Kasumi-1 (cell line): ENCODE results near the gene KIF25.

ENCODE experiments used
- DNase-seq, 2 experiments: peaks; one replicate each; lab custom pipeline; 2025; lab: John Stamatoyannopoulos, UW

The KIF25 gene

DNA sequence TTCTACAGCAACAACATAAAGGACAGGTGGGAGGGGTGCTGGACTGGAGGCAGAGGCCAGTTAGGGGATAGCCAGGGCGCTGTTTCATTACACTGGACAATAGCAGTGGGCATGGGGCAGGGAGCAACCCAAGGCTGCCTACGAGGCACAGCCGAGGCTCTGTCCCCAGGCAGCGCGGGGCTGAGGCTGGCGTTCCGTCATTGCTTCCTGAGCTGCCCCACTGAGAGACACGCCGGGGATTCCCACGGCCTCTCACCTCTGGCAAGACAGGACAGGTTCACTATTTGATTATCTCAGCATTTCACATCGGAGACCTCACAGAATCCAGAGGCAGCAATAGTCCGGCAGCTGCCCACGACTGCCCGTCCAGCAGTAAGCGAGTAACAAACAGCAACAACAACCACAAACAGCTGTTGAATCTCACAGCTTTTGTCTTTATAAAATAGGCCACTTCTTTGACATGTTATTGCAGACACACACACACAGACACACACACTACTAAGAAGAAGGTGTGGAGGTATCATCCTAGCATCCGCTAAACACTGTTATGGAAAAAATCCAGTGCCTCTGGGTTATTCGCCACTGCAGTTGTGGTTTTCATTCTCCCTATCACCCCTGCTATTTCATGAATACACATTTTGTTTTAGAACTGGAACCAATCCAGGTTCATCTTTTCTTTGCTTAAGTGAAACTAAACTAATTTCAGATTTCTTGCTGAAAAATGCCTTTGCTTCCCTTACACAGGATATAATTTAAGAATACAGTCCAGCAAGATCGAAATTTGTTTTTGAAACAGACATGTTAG is 19.5 kb downstream of the KIF25 start:
- DNase-seq: no peak

DNA sequence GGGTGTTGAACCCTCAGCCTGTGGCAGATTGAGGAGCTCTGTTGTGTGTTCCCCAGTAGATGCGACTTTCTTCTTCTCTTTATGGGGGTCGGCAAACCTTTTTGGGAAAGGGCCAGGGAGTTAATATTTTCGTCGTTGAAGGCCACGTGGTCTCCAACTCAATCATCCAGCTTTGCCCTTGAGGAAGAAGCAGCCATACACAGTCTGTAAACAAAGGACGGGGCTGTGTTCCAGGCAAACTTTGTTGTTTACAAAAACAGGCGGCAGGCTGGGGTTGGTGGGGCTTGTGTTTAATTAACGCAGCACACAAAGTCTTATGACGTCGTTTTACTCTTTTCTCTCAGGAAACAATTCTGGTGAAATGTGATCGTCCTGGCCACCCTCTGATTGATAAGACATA is 20.2 kb downstream of the KIF25 start:
- no peak for DNase-seq

DNA sequence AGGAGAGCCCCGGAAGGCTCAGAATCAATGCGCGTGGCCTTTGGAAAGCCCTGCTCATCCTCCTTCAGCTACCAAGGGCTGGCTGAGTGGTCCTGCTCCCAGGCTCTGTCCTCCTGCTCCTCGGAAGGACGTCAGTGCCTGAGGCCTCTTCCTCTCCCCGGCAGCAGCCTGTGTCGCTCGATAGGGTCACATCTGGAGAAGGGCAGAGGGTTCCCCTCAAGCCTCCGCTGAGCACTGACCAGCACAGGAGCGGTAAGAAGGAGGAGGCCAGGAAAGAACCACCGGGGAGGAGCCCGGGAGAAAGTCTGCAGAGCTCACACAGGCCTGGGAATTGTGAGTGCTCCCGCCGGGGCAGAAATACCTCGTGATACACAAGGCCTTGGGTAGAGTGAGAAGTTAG is 21.2 kb downstream of the KIF25 start:
- no peak for DNase-seq

DNA sequence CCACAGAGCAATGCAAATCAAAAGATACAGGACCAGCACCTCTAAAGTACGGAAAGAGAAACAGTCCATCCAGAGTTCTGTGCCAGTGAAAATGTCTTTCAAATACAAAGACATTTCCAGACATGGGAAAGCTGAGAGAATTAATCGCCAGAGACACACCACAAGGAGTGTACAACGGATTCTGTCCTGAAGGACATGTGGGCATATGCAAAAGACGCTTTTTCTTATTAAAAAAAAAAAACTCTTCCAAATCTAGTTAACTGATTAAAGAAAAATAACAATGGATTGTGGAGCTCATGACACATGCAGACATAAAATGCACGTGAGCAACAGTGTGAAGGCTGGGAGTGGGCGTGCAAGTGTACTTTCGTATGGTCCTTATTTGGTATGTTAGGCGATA is 22.8 kb downstream of the KIF25 start:
- DNase-seq: no peak

DNA sequence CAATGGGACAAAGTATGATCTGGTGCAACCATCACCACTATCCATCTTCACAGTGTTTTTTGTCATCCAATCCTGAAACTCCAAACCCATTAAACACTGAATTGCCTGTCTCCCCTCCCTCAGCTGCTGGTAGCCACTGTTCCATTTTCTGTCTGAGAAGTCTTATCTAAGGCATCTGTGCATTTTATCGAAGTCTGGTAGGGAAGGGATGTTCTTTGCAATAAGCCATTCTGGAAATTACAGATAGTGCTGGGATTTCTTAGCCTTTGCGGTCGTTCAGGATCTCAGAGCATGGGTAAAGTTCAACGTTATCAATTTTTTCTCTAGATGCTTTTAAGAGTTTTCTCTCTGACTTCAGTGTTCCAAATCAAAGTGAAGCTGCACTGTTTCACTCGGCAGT is 24.1 kb downstream of the KIF25 start:
- no peak for DNase-seq

DNA sequence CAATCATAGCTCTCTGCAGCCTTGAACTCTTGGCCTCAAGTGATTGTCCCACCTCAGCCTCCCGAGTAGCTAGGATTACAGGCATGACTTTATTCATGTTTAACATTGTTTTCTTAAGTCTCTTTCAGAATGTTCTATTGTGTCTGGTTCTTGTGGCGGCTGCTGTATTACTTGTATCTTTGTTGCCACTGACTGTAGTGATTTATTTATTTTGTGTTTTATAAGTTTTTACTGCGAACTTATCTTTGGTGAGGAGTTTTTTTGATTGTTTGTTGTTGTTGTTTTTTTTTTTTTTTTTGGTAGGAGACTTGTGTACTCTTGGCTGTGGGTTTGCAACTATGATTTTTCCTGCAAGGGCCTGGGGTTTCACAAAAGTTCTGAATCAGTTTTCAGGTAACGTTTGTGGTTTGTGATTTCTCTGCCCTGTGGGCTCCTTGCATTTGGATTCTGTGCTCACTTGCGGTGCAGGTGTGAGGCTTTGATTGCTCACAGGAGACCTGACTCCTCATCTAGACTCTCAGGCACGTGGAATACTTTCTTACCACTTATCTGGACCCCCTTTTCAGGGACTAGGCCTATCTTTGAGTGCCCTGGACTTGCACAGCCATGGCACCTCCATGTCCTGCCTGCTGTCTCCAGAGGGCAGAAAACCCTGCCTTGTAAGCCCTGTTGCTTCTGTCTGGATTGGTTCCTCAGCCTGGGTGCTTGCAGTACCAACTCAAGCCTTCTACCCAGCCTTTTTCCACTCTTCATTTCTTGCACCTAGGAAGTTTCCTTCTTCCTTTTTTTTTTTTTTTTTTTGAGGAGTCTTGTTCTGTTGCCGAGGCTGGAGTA is 25.2 kb downstream of the KIF25 start:
- DNase-seq: no peak

DNA sequence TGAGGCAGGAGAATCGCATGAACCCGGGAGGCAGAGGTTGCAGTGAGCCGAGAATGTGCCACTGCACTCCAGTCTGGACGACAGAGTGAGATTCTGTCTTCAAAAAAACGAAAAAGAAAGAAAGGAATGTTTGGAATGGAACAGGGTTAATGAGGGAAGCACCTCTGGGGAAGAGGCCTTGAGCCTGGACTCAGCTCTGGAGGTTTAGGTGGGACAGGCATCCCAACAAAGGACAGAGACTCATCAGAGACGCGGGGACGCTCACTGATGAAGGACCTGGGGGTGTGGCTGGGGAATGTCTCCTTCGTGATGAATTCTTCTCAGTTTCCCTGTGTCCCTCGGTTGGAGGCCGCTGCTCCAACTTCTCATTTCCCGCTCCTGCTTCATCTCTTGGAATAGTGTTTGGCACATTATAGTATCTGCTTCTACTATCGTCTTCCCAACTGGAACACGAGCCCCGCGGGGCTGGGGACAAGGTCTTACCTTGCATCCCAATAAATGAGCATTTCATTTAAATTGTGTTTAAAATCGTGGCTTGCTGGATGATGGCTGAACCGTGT is 27.6 kb downstream of the KIF25 start:
- DNase-seq: no peak

DNA sequence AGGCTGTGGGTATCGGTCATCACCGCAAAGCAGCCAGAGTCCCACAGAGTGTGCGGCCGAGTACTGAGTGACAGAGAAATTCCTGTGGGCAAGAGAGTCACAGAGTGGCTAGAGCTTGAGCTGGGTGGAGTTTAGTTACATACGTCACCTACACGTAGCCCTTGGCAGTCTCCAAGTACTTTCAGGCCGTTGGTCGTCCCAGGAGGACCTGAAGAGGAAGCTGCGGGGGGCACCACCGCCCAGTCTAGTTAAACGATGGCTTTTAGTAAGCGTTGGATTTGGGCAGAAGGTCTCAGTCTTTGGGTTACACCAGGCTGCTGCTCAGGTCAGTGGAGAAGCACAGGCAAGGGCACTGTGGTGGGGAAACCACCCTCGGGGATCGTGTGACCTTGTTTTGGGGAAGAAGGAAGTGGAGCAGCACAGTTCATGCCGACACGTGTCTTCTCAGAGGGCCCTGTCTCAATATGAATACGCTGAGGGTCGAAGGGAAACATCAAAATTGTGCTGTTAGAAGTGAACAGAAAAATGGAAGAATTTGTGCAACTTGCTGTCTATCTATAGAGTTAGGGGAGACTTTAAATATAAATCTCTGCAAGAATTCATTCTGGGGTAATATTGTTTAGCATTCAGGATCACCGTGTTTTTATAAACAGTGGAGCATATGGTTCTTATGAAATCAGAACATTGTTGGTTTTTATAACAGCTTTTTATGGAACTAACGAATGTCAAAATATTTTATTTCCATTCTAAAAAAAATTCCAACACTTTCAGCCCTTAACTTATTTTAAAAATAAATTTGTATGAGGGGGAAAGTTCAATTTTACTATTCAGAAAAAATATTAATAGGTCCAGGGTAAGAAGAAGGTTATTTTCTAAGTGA is 28.6 kb downstream of the KIF25 start:
- no peak for DNase-seq

DNA sequence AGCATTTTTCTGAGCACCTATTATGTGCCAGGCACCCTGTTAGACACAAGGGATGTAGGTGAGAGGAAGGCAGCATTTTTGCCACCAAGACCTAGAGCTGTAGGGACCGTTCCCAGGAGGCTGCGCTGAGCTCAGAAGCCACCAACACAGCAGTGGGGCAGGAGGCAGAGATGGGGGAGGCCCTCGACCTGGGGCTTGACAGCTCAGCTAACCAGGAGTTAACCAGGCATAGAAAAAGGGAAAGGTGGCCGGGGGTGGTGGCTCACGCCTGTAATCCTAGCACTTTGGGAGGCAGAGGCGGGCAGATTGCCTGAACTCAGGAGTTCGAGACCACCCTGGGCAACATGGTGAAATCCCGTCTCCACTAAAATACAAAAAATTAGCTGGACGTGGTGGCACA is 29.5 kb downstream of the KIF25 start:
- no peak for DNase-seq

DNA sequence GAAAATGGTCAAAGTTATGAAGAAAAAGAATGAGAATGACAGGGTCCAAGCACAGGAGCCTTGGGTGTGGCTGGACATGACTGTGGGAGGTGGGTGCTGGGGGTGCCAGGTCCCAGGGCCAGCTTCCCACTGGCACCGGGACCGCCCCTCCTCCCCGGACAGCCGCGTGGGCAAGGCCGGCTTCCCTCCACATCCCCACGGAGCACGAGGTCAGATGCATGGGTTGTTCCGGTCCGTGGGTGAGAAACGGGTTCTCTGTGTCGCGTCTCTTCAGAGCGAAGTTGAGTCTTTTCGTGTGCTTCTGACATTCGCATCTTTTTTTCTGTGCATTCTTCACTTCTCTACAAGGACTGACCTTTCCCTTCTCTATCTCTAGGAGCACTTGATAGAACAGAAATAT is 30.1 kb downstream of the KIF25 start:
- no peak for DNase-seq

DNA sequence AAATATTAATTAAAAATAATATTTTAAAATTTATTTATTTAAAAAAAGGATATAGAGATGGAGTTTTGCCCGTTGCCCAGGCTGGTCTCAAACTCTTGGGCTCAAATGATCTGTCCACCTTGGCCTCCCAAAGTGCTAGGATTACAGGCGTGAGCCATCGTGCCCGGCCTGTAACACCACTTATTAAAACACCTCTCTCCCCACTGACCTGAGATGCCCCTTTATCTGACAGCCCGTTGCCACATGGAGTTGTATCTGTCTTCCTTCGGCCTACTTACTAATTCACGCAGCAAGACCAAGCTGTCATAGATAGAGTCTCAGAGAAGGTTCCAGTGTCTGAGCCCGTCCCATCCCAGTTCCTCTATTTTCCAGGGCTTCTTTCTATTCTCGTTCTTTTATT is 30.7 kb downstream of the KIF25 start:
- no peak for DNase-seq

DNA sequence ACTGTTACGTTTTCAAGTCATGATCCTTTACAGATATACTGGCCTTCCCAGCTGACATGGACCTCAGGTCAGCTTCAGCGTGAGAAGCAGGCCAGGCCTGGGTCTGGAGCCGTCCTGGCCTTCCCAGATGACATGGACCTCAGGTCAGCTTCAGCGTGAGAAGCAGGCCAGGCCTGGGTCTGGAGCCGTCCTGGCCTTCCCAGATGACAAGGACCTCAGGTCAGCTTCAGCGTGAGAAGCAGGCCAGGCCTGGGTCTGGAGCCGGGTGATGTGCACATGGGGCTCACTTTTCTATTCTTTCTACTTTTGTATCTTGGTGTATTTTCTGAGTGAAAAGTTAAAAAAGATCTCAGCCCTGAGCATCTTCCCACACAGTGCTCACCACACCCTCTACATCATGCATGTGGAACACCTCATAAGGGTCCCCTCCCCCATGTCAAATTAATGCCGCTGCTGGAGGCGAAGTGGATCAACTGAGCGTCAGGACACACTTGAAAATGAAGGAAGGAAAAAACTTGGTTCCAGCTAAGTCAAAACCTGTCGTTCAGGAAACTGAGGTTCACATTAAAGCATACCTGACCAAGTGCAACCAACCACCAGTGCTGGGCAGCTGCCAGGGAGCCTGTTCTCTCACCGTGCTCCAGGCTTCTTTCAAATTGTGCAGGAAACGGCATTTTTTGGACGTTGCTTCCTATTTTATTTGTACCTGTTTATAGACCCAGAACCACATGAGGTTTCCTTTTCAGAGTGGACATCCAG is 32.2 kb downstream of the KIF25 start:
- DNase-seq: no peak

DNA sequence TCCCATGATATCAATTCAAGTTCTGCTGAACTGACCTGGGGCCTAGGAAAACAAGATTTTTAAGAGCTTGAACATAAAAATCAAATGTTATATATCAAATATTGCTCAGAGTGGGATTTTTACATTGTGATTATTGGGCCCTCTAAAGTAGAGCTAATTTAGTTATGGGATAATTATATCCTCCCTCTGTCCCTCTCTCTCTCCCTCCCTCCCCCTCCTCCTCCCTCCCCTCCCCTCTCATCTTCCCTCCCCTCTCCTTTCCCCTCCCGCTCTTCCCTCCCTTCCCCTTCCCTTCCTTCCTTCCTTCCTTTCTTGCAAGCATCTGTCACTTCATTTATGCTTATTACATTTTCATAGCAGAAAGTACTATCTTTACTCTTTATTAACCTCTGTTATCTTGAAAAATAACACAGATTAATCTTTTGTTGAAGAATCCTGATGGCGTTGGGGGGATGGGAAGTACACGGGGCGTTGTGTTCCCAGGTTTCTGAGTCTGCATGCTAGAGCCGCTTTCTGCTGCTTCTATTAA is 32.8 kb downstream of the KIF25 start:
- no peak for DNase-seq

DNA sequence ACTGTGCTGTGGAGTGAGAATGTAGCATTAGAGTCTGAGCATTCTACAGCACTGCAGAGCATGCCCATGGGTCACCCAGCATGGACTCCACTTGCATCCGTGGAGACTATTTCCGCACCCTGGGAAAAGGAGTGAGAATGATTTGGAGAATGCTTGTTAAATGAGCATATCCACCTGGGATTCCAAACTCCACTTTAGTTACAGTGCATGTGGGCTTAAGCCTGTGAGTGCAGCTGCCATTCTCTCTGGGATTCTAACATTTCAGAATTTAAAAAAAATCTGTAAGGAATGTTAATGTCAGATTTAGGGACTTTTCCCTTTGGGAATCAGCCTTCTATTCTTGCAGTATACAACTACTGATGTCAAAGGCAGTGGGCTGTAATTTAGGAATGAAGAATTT is 33.4 kb downstream of the KIF25 start:
- DNase-seq: no peak

DNA sequence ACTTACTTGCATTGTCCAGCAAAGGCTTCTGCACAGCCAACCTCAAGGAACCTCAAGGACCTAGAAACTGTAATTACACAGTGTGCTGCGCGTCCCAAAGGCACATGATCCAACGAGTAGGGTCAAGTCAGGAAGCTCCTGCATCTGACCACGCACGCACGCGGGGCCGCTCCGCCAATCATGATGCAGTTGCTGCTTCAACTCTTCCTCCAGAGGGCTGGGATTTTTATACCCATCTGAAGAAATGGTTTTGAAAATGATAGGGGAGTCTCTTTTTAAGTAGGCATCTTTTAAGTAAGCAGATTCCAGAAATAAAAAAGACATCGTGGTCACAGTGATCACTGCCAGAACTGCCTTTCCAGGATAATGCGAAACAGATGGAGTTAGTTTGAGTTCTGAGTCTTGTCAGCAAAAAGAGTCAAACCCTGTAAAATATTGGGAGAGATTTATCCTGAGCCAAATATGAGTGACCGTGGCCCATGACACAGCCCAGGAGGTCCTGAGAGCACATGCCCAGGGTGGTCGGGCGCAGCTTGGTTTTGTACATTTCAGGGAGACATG is 34.0 kb downstream of the KIF25 start:
- no peak for DNase-seq

DNA sequence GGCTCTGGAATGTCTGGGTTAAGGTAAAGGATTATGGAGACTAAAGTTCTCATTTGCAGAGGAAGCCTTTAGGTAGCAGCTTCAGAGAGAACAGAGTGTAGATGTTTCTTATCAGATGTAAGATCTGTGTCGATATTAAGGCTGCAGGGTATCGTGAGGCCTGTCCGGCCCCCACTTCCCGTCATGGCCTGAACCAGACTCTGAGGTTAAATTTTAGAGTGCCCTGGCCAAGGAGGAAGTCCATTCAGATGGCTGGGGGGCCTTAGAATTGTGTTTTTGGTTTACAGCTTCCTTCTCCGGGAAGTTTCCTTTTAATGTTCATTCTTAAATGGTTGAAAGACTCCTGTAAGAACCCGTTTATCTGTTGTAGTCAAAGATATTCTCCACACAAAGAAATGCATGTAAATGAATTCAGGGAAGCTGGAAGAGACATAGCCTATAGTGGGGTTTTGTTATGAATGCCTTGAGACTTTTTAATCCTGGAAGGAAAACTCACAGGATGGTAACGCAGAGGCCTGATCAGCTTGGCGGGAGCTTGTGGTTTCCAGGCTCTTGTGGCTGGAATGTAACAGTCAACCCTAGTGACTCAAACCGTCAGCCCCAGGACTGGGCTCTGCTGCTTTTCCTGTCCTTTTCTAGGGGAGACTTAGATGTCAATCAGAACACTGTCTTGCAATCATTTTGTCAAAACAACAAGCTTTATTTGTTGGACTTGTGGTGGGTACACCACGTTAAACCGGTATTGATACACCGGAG is 34.7 kb downstream of the KIF25 start:
- peak; percentile 34 to 35 for DNase-seq

DNA sequence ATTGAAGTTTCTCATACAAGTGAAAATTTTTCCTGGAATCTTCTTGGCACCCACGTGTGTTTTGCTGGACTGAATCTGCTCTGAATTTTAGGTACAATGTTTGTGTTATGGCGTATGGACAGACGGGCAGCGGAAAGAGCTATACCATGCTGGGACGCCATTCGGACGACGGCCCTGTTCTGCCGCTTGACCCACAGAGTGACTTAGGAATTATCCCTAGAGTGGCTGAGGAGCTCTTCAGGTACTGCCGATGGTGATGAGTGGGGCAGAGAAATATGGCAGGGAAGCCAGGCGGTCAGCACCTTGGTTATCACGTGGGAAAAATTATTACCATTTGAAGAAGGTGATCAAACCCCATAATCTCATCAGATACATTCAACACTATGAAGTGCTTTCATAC is 36.3 kb downstream of the KIF25 start:
- DNase-seq: no peak

DNA sequence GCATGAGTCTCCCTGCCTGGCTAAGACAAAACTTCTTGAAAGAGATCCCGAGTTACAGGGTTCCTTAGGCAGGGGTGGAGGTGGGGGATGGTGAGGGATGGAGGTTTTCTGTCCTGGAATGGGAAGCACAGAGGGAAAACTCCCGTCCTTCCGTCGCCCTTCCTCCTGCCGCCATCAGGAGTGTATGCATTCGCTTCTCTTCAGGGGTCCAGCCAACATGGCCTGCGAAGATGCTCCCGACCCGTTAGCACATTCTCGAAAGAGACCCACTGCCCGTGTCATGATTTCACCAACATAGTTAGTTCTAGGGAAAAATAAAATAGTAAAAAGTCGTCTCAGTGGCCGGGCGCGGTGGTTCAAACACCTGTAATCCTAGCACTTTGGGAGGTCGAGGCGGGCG is 37.1 kb downstream of the KIF25 start:
- DNase-seq: no peak

DNA sequence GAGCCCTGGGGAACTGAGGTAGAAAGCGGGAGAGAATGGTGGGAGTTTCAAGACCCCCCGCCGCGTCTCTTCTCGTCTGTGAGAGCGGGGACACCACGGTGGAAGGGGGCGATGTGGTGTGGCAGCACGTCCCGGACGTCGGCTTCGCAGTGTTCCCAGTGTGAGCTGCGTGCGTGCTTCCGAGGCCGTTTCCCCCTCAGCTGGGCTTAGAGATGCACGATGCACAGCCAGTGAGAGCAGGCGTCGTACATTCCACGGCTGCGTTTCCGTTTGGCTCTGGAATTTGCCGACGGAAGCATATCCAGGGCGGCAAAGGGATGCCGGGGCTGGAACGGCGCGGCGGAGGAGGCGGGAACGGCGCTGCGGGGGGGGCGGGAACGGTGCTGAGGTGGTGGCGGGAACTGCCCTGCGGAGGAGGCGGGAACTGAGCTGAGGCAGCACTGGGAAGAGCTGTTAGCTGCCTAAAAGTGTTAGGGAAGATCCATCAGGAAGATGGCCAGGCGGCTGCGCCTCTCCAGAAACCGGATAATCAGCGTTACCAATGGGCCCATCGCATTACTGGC is 37.7 kb downstream of the KIF25 start:
- DNase-seq: no peak
